Lower leg skin (tissue), 3 donors: ENCODE results near the gene PCMTD2.

Experiments used
- CTCF ChIP-seq, 3 donors: fragments of 450-650 bp; IDR thresholded peaks; one replicate each; pipeline ENCODE4 v1.5.1; 2016; ENCODE audit warnings: antibody characterized with exemption in 3 of 3, mild to moderate bottlenecking in 3 of 3, moderate library complexity in 2 of 3
- POLR2A ChIP-seq, 2 donors: fragments of 450-650 bp; IDR thresholded peaks; one replicate each; pipeline ENCODE4 v1.6.1; 2016 to 2017; ENCODE audit warnings: antibody characterized with exemption in 2 of 2, mild to moderate bottlenecking in 1 of 2, moderate library complexity in 1 of 2

GRCh38 chr20:64264091-64264490 is 8.5 kb downstream of the PCMTD2 start:
- TF ChIP-seq POLR2A (IDR thresholded peaks at IDR 0.05): no peak
- no peak for TF ChIP-seq CTCF (IDR thresholded peaks at IDR 0.05)
